CD4-positive, alpha-beta T cell treated with Interleukin-10 for 1 hour (primary cell): Measurements from ENCODE around the gene LAMA3.

ENCODE experiments used
- DNase-seq: peaks from one replicate; pipeline ENCODE4 v3.0.0-alpha.2; 2020

The LAMA3 gene

GRCh38 chr18:23793985-23794867, 105.0 kb downstream of the LAMA3 start:
- DNase-seq = no peak

DNA sequence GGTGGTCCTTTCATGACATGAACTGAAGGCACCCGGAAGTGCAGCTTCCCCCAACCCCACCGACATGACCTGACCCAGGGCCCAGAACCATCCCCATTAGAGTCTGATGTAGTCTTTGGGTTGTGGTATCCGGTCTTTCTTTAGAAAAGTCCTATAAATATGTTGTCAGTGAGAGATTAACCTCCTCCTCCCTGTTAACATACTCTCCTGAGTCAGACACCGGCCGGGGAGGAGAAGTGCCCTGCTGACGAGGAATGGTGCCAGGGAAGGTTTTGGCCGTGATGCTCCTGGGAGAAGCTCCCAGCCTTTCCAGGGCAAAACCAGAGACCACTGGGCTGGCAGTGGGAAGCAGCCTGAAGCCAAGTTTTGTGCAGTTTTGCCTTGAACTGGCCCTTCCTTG, 109.0 kb downstream of the LAMA3 start:
- DNase-seq = no peak

GRCh38 chr18:23798824-23799223, 109.6 kb downstream of the LAMA3 start:
- DNase-seq = no peak

- no peak for DNase-seq
Measured at GRCh38 chr18:23799540-23799939, 110.3 kb downstream of the LAMA3 start.

DNA sequence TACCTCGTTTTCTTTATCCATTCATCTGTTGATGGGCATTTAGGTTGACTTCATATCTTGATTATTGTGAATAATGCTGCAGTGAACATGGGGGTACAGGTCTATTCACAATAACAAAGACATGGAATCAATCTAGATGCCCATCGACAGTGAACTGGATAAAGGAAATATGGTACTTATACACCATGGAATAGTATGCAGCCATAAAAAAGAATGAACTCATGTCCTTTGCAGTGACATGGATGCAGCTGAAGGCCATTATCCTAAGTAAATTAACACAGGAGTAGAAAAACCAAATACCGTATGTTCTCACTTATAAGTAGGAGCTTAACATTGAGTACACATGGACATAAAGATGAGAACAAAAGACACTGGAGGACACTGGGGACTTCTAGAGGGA, 111.6 kb downstream of the LAMA3 start:
- no peak for DNase-seq

GRCh38 chr18:23802817-23803216, 113.6 kb downstream of the LAMA3 start:
- DNase-seq = no peak

DNA sequence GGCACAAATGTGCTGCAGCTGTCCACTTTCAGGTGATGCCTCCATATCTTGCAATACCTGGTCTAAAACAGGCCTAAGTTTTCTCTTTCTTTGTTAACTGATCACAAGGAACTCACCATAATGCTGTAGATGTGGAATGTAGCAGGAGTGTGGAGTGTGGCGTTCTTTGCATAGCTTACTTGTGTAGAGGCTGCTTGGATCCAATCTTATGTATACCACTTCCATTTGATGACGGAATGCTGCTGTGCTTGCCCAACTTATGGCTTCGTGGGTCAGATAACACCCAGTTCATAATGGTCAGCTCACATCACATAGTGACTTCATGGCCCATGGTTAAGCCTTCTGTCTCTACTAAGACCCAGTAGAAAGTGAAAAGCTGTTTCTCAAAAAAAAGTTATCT, 114.5 kb downstream of the LAMA3 start:
- DNase-seq = no peak

GRCh38 chr18:23805898-23806297, 116.6 kb downstream of the LAMA3 start:
- no peak for DNase-seq

- no peak for DNase-seq
Measured at GRCh38 chr18:23809415-23809814, 120.2 kb downstream of the LAMA3 start.

DNA sequence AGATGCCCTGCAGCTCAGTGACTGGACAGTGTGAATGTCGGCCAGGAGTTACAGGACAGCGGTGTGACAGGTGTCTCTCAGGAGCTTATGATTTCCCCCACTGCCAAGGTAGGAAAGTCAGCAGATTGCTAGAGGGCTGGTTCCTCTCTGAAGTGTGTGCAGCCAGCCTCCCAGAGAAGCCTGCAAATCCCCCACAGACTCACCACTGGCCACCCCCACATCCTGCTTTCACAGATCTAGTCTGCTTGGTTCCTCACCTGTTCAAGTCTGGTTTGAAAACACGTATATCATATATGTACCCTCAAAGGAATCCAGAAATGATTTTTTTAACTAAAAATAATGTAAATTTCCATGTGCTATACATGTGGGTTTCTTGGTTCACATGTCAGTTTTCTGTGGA, 121.1 kb downstream of the LAMA3 start:
- DNase-seq = no peak

DNA sequence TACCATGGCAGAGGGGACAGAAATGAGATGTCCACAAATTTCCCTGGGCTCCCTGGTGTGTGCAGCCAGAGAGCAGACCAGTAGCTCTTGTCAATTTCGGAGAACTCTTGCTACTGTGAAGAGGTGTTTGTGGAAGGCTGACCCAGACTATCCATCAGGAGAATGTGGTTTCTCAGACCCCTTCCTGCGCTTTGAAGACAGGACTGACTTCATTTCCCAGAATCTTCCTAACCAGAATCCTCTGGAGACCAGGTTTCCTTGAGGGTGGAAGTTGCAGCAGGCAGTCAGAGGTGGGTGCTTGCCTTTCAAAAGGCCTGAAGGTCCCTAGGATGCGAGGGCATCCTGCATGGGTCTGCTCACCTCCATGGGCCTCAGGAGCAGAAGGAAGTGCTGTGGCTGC, 121.9 kb downstream of the LAMA3 start:
- no peak for DNase-seq

DNA sequence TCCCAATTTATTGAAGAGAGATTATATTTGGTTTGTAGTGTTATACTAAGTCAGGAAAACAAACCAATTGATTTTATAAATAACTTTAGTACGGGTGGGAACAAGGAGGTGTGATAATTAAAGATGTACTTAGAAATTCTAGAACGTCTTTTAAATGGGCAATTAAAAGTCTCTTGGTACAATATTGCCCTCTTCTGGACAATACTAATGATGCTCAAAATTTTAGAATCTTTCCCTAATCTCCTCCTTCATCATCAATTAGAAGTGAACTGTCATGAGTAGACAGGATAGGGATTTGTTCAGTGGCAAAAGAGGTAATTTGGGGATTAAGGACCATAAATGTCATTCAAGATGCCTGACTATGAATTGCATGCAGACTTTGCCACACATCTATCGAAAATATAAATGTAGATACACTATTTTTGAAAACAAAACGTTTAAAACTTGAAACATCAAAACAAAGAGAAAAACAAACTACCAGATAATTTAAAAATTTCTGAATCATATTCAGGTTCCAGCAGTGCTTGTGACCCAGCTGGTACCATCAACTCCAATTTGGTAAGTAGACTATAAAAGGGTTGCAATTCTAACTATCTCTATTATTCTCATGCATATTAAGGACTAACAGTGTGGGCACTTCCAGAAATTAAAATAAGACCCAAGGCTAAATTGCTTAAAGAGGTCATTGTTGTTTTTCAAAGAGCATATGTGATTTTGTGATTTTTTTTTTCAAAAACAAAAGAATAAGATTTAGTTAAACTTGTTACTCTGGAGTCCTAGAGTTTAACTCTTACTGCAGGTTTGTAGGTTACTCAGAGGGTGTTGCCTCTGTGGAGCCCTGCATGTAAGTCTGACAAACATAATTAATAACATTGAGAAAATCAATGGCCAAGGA, 123.5 kb downstream of the LAMA3 start:
- DNase-seq = peak; percentile 42

- DNase-seq = no peak
Measured at GRCh38 chr18:23814991-23815614, 125.8 kb downstream of the LAMA3 start.

DNA sequence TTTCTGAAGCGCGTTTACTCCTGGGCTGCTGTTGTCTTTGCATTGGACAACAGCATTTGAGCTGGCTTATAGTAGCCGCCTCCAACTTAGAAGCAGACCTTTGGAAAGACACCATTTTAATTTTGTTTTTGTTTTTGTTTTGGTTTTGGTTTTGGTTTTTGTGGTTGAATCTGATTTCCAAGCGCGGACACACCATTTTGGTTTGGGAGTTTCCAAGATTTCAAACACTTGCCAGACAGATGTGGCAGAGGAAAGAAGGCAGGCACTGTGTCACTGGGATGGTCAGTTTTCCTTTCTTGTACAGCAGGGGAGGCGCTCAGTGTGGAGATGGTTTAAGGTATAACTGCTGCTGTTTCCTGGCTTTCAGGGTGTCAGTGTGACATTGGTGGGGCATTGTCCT, 126.8 kb downstream of the LAMA3 start:
- no peak for DNase-seq

DNA sequence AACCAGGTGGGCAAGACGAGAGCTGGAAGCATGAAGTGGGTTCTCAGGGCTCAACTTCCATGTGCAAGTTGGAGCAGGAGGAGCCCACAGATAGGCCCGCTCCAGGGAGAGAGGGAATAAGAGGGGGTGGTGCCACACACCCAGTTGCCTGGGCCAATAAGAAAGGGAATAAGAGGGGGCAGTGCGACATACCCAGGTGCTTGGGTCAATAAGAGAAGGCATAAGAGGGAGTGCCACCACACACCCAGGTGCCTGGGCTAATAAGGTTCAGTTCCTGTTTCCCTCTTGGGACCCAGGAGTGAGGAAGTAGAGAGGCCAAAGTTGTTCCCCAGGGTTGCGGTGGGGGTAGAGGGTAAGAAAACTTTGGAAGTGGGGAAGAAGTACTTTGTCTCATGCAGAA, 127.5 kb downstream of the LAMA3 start:
- no peak for DNase-seq

- DNase-seq = no peak
Measured at GRCh38 chr18:23819001-23819400, 129.7 kb downstream of the LAMA3 start.

GRCh38 chr18:23822590-23823385, 133.5 kb downstream of the LAMA3 start:
- DNase-seq = no peak

GRCh38 chr18:23824240-23824639, 135.0 kb downstream of the LAMA3 start:
- peak; percentile 23 for DNase-seq

DNA sequence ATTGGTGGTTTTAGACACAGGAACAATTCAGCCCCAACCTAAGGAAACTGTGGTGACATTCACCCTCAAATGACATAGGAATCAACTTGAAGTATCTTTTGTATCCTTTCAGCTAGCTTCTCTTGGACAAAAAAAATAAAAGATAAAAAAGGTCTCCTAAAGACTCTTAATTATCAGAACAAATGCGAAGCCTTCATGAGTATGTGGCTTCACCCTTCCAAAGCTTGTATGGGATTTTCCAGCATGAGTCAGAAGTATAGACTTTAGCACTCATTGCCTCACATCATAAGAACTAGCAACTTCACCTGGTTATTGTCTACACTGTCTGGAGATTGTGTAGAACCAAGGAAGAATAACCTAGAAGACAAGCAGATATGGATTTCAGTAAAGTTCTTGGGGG, 135.4 kb downstream of the LAMA3 start:
- no peak for DNase-seq

GRCh38 chr18:23825496-23825895, 136.2 kb downstream of the LAMA3 start:
- no peak for DNase-seq

DNA sequence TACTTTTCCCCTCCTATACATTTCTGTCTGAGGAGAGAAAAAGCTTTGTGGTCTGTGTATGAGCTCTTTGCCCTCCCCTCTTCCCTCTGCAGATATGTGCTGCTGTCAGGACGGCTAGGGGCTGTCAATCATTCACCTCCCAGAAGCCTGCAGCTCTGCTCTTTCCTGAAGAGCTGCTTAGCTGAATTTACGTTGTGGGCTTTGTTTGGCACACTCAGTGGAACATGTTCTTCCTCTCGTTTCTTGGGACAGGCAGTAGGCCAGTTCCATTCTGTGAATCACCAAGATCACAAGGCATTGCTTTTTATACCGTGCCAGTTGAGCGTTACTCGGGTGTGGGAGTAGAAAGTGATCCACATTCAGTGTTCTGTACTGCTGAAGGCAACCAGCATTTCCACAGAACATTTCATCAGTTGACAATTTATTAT, 136.7 kb downstream of the LAMA3 start:
- no peak for DNase-seq

DNA sequence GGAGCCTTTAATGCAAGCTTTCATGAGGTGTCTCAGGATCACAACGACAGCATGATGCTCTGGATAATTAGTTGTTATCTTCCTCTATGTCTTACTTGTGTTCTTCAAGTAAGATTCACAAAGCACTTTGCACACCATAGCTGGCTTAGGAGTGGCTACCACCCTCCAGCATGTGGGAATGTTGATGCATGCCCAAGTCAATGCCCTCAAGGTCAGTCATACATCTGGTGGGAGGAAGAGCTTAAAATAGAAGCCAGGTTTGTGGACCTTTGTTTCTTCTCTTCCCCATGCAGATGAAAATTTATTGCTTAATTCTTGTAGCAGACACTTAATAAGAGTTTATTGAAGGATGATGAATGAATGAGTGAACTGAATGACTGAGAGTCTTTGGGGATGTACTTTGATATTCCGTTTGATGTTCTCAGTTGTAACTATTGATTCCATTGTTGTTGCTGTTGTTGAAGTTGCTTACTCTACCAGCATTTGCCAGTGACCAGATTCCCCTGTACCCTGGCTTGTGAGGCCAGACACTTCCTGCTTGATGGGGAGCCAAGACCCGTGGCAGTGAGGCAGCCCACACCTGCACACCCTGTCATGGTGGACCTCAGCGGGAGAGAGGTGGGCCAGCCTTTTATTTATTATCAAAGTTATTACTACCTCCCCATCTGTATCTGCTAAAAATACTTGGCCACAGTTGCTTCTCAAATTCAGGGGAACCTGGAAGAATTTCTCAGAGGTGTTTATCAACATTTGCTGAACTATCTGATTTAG, 137.8 kb downstream of the LAMA3 start:
- DNase-seq = no peak
